Coronary artery (tissue), 2 donors: ENCODE data around the gene DGUOK.
"Not testable (repeated sequence)": the region's sequence is repeated elsewhere in the genome, so short reads cannot be mapped to it uniquely, and the experiment has no call there.

ENCODE experiments used
- DNase-seq: peaks from one replicate; pipeline ENCODE4 v3.0.0-alpha.2; 2017; ENCODE audit warnings: low spot score
- H3K27ac ChIP-seq, 2 donors: fragments of 200-600 bp; sonication (generic); one replicate each; pipeline ENCODE4 v1.5.1; 2016 to 2019
- H3K4me3 ChIP-seq: fragments of 200-600 bp; sonication (generic); 2 replicates; pipeline ENCODE4 v1.5.1; 2016; ENCODE audit warnings: mild to moderate bottlenecking, moderate library complexity
- CTCF ChIP-seq: fragments of 200-600 bp; sonication (generic); IDR thresholded peaks from one replicate; pipeline ENCODE4 v1.5.1; 2019; ENCODE audit warnings: antibody characterized with exemption

The DGUOK gene

DNA sequence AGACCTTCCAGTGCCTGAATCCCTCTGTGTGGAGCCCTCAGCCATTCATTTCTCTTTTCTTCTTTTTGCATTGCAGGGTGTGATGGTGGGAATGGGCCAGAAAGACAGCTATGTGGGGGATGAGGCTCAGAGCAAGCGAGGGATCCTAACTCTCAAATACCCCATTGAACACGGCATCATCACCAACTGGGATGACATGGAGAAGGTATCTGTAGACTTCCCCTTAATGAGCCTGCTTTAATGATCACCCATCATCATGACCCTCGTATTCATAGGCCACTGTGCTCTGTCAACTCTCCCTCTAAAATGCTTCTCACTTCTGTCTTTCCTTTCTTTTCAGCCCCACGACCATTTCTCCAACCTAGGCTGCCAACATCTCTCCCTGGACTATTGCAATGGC, 24.4 kb upstream of the DGUOK start:
- DNase-seq = no peak
- no peak overlapping the region for H3K4me3 ChIP-seq
- no peak overlapping the region for H3K27ac ChIP-seq
- no peak for TF ChIP-seq CTCF

DNA sequence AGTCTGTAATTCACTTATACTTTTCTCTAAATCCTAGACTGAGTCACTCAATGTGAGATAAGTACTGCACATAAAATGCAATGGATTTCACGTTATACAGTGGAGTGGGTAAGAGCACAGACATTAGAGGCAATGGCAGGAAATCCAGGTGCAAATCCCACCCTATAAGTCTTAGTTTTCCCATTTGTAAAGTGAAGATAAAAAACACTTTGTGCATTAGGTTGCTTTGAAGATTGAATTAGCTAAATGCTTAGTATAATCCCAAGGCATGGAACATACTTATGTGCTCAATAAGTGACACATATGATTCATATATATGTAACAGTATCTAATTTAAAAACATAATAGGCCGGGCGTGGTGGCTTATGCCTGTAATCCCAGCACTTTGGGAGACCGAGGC, 23.4 kb upstream of the DGUOK start:
- no peak overlapping the region for H3K4me3 ChIP-seq
- no peak overlapping the region for H3K27ac ChIP-seq
- DNase-seq = no peak
- no peak for TF ChIP-seq CTCF

- DNase-seq, H3K27ac ChIP-seq, H3K4me3 ChIP-seq: not testable (repeated sequence)
These were observed 22.6 kb upstream of the DGUOK start for GRCh38 chr2:73903949-73904613.

DNA sequence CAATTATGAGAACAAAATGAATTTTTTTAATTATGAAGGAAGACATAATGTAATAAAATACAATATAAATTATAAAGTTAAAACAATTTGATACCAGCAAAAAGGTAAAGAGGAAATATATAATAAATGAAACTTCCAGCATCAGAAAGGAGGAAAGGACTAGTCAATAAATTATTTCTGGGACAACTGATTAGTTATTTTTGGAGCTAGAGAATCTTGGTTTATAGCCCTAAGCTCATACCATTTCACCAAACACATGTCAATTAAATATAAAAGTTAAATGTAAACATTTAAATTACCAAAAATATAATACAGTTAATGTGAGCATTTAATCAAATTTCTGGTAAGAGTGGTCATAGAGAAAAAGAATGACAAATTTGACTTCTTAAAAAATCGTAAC, 21.7 kb upstream of the DGUOK start:
- DNase-seq = no peak
- Histone ChIP-seq H3K27ac (no peak overlapping the region), H3K4me3 (no peak overlapping the region)
- no peak for TF ChIP-seq CTCF

GRCh38 chr2:73906847-73907505, 19.7 kb upstream of the DGUOK start:
- no peak overlapping the region for H3K27ac ChIP-seq
- no peak overlapping the region for H3K4me3 ChIP-seq
- TF ChIP-seq CTCF = no peak
- no peak for DNase-seq

- TF ChIP-seq CTCF = no peak
- DNase-seq = no peak
- H3K27ac ChIP-seq = no peak overlapping the region
- H3K4me3 ChIP-seq = no peak overlapping the region
These were observed 18.7 kb upstream of the DGUOK start for GRCh38 chr2:73907840-73908452.

- no peak for TF ChIP-seq CTCF
- DNase-seq = no peak
- no peak overlapping the region for H3K27ac ChIP-seq
- H3K4me3 ChIP-seq = no peak overlapping the region
These were observed 17.7 kb upstream of the DGUOK start for GRCh38 chr2:73908689-73909652.
